ENCODE results near the gene OR4S2. TPM values are rescaled to one million over a fixed set of nuclear protein-coding genes. Genes with fewer than 3 reads are reported as not detected.

Gene OR4S2
- total and polyA plus RNA-seq, 10 of the 15 experiments (the other 5 are each of a cell fraction or from before 2014, with no cell fraction given): not detected

GRCh38 chr11:55634813-55635212, 13.3 kb upstream of the OR4S2 start, which contains the start of gene OR4P4:
Gene OR4P4 (plus strand): TSS chr11:55635113.
- Histone ChIP-seq H3K79me2 (ENCODE audit: control insufficient read depth, insufficient read depth, low read length) (no peaks in the 10 kb centered on the region), H2AFZ (ENCODE audit: control insufficient read depth, low read depth, low read length) (no peak within 1 kb of the TSS), H4K20me1 (ENCODE audit: control insufficient read depth, insufficient read depth) (no peaks in the 10 kb centered on the region), H3K27me3 (replicated peaks in 1 of 2; ENCODE audit: control insufficient read depth in 2 of 2, insufficient read depth in 2 of 2, low read length in 1 of 2) (no peaks in the 10 kb centered on the region), H3K36me3 (ENCODE audit: control insufficient read depth in 2 of 2, insufficient read depth in 2 of 2, low read length in 1 of 2) (no peaks in the 10 kb centered on the region), H3K4me1 (ENCODE audit: control insufficient read depth, insufficient read depth, low read length) (no peaks in the 10 kb centered on the region), H3K4me3 (no peak within 1 kb of the TSS), H3K27ac (ENCODE audit: control insufficient read depth, insufficient read depth) (no peak within 1 kb of the TSS), H3K4me2 (ENCODE audit: control insufficient read depth, insufficient read depth) (no peak within 1 kb of the TSS), H3K9me3 (replicated peaks; ENCODE audit: control insufficient read depth, insufficient read depth, low read length) (no peaks in the 10 kb centered on the region), H3K9ac (ENCODE audit: control insufficient read depth, insufficient read depth, low read length) (no peak within 1 kb of the TSS)
- ChIA-PET SMC1A (ENCODE audit: uncharacterized antibody, unreplicated experiment) (interaction anchor here (1.6 kb wide), 1 partner anchor 12 kb away, joined by 4 read pairs; the partner anchor contains the start of gene OR4S2), POLR2A (no interaction called here), RAD21 (ENCODE audit: unreplicated experiment) (no interaction called here), CTCF (no interaction called here)
- DNase-seq (ENCODE audit: low read depth, low spot score) (no peak), ATAC-seq (no peak), FAIRE-seq (no peak)
- BruUV-seq (replicated peaks): no TSS peak
- 26% methylated on average over 3 of the region's 3 CpGs for WGBS (ENCODE audit: insufficient coverage, insufficient replicate concordance, low lambda C conversion rate, missing lambda C conversion rate)
- intact Hi-C loops (cut with micrococcal nuclease; ENCODE audit: unreplicated experiment) (no loop called here), in situ Hi-C loops (cut with MboI) (no loop called here)
- TF ChIP-seq JUNB (IDR thresholded peaks at IDR 0.05): no peak
- TF ChIP-seq MEF2A (IDR thresholded peaks at IDR 0.05; ENCODE audit: insufficient read depth, low read depth, low read length): no peak
- no peak for TF ChIP-seq RB1 (IDR thresholded peaks at IDR 0.05; ENCODE audit: borderline replicate concordance)
- no peak for TF ChIP-seq KAT2A (conservative IDR thresholded peaks at IDR 0.05; ENCODE audit: control insufficient read depth, low read depth, low read length)
- TF ChIP-seq MYC (IDR thresholded peaks at IDR 0.05; ENCODE audit: insufficient read depth, insufficient read length, insufficient replicate concordance, low read length, severe bottlenecking): no peak
- TF ChIP-seq REST (IDR thresholded peaks at IDR 0.05; ENCODE audit: low read depth, low read length): no peak

All from GM12878 (cell line).